Limb (tissue), 2 donors: Measurements from ENCODE around the gene UBIAD1.
A peak's percentile ranks its signal among the peaks of the same experiment; 100 is the strongest.

Experiments
- DNase-seq, 2 donors: peaks; one replicate each; pipeline ENCODE4 v3.0.0-alpha.2; 2016; ENCODE audit errors: extremely low spot score in 2 of 2

The UBIAD1 gene

DNA sequence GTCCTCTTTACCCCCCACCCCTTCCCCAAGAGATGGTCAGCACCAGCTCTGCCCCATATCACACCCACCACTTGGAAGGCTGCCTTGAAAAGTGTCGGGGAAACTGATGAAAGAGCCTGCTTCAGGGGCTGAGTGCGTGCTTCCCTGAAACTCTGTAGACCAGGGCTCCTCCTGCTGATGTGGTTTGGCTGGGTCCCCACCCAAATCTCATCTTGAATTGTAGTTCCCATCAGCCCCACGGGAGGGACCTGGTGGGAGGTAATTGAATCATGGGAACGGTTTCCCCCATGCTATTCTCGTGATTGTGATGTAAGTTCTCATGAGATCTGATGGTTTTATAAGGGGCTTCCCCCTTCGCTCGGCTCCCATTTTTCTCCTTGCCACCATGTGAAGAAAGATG is 36.4 kb downstream of the UBIAD1 start:
- DNase-seq = no peak

DNA sequence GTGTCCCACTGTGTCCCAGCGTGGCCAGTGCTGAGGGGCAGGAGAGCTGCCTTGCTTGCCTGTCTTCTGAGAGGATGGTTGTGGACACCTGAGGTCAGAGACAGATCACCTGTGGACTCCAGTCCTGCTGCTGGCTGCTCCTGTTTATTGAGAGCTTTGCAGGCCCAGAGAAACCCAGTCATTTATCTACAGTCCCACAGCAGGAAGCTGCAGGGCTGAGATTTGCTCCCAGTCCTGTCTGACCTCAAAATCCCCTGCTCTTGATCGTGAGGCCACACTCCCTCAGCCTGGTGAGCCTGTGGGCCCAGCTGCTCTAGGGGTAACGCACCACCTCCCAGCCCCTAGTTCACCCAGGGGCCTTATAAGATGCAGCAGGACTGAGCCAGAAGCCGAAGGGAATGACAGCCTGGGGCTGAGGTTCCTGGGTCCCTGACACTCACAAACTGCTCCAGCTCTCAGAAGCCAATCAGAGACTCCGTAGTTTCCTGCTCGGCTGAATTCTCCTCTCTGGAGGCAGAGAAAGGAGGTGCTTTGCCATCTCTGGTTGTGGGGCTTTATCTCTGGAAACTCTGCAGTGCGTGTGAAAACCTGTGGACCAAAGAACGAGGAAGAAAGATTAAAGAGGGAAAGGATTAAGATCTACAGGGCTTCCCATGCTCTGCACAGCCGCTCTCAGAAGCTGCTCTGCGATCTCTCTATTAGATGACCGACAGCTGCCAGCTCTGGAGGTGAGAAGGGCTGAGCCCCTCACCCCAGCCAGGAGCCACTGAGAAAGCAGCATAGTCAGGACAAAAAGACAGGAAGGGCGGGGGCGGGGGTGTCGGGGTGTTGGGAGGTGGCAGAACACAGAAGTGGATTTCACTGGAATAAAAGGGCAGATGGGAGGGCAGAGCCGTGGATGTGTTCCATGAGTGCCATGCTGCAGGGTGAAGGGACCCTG is 39.1 kb downstream of the UBIAD1 start:
- DNase-seq = no peak

DNA sequence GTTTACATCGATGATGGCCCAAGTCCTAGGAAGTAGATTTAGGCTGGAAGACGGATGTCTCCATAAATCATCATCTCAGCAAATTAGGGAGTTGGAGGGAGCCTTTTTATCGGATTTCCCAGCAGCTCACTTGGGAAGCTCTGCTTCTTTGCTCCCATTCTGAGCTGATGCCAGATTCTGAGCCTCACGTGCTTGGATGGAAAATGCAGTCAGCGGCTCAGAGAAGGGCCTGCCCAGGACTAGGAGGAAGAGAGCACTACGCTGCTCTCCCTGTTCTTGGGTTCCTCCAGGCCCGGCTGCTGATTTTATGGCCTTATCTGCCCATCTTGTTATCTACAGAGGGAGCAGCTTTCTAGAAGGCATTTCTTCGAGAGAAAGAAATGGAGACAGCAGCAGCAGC is 42.0 kb downstream of the UBIAD1 start:
- peak in 1 of 2 donors; percentile 45 for DNase-seq

DNA sequence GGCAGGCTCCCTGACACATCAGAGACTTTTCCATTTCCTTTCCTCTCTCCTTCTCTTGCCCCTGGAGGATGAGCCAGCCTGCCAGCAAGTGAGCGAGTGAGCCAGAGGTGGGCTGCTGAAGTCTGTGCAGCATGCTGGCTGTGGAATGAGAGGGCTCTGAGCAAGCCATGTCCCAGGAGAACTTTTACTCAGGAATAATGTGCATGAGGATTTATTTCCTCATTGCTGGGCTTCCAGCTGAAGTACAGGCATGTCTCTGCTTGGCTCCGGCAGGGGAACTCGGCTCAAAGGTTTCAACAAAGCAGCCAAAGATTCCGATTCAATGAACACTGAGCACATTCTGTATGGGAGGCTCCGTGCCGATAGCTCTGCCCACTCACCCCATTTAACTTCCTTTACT is 43.7 kb downstream of the UBIAD1 start:
- DNase-seq = no peak

DNA sequence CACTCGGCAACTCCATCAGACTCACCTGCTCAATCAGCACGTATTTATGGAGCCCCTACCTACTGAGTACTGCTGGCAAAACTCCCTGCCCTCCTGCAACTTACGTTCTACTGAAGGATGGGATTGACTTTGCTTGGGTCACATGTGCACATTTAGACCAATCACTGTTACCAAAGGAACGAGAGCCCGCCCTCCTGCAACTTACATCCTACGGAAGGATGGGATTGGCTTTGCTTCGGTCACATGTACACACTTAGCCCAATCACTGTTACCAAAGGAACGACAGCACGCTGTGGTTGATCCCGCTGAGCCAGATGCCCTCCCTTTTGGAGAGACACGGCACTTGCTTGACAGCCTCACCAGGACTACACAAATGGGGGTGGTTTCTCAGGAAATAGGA is 46.0 kb downstream of the UBIAD1 start:
- DNase-seq = no peak

DNA sequence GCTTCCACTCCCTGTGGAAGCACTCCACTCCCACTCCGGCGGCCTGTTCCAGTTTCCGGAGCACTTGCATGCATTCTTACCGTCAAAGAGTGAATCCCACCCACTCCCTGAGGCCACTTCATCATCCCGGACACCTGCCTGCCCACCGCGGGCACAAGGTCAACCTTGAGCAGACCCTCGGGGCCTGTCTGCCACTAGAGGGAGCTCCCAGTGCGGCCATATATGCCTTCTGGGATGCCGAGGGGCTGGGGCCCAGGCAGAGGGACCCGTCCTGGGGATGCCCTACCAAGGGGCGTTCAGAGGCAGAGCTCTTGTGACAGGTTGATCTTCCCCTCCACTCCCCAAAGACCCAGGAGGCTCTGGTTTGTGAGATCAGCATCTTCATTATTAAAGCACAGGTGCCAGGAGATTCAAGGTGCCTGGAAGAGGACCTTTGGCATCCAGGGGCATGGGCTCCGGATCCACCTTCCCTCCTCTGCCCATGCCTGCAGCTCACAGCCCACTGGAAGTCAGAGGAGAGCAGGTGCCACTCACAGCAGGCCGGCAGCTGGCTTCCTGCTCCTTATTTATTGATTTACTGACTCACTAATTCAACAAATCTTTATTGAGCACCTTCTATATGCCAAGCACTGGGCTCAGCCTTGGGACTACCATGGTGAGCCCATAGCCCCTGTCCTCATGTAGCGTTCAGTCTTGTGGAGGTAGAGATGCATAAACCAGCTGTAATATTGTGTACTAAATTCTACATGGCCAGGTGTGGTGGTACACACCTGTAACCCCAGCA is 47.3 kb downstream of the UBIAD1 start:
- no peak for DNase-seq

DNA sequence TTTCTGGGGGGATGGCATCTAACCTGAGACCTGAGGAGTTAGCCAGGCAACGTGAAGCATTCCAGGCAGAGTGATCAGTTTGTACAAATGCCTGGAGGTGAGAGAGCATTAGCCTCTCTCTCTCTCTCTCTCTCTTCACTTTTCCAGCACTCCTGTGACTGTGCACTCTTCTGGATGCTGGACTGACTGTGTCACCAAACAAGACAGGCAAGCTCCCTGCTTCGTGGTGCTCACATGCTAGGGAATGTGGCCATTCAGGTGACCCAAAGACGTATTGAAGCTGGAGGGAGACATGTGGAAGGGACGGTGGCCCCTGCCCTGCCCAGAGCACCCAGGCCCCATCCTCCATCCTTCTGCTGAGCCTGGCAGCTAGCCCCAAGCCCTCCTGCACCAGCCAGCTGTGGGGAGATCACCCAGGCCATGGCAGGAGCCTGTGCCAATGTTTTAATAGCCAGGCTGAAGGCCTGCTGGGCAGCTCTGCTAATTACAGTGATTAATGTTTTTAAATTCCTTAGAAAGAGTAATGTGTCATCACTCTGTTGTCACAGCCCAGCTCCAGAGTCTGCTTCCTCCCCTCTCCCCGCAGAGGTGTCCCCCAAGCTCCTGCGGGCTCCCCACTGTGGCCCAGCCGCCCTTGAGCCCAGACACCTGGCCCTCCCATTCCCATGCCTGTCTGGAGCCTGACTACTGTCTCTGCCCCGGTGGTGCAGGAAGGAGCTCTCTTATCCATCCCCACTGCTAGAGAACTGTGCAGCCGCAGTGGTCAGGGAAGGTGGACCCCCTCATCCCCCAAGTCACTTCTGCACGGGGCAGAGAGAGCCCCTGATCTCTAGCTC is 48.9 kb downstream of the UBIAD1 start:
- DNase-seq = no peak

DNA sequence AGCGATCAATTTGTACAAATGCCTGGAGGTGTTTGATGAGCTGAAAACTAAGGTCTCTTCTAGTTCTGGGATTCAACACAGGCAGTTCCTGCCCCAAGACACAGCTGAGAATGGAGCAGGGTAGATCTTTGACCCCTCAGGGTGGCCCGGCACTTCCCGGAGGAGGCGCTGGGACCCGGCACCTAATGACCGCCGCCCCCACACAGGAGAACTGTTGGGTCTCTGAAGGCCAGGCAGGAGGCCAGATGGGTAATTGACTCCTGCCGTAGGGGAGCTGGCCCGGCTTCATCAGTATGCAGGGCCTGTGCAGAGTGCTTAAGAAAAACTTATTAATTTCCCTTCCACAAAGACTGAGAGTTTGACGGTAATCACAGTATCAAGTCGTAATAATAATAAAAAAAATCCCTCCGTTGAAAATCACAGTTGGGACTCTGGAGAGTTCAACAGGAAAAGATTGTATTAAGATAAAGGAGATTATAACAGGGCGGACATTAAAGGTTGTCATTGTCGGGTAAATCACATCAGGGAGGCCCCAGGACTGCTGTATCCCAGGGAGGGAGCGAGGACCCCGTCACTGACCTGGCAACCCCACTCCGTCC is 51.7 kb downstream of the UBIAD1 start:
- no peak for DNase-seq

DNA sequence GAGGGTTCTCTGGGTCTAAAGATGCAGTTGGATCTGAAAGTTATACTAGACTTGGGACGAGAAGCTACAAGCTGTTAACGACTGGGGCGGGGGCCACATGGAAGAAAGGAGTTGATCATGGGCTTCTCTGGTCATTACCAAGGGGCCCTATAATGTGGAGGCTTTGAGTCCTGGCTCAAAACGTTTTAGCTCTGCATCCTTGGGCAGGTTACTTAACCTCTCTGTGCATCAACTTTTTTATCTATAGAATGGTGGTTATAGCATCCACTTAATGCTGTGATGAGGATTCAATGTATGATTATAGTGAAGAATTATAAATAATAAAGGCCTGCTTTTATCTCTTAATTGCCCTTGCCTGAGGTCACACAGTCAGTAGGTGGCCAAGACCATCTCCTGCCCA is 53.1 kb downstream of the UBIAD1 start:
- DNase-seq = no peak

DNA sequence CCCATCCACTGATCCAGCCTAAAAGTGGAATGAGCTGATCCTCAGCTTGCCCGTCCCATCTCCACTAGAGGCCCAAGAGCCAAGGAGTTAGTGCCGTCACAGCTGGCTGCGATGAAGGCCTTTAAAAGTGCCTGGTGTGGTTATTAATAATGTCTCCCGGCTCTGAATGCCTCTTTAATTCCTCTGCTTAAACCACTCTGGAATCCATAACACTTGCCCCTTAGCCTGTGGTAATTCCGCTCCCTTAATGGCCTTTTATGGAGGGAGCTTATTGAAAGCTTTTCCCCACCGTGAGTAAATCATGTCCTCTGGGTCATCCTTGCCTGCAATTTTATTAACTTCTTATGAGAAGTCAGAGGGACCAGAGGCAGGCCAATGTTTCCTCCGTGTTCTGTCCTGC is 55.4 kb downstream of the UBIAD1 start:
- no peak for DNase-seq

DNA sequence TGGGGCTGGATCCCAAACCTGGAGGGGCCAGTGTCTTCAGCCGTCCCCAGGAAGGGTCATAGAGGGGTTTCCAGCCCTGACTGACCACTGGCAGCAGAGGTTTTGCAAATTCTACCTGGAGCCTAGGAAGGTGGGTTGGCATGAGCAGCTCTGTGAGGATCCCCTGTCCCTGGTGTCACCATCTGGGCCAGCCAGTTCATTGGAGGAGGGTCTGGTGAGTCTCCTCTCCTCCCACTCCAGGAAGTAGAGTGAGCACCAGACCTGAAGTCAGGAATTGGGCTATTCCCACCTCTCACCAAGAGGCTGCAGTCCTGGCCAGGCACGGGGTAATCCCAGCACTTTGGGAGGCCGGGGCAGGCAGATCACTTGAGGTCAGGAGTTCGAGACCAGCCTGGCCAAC is 57.4 kb downstream of the UBIAD1 start:
- no peak for DNase-seq

DNA sequence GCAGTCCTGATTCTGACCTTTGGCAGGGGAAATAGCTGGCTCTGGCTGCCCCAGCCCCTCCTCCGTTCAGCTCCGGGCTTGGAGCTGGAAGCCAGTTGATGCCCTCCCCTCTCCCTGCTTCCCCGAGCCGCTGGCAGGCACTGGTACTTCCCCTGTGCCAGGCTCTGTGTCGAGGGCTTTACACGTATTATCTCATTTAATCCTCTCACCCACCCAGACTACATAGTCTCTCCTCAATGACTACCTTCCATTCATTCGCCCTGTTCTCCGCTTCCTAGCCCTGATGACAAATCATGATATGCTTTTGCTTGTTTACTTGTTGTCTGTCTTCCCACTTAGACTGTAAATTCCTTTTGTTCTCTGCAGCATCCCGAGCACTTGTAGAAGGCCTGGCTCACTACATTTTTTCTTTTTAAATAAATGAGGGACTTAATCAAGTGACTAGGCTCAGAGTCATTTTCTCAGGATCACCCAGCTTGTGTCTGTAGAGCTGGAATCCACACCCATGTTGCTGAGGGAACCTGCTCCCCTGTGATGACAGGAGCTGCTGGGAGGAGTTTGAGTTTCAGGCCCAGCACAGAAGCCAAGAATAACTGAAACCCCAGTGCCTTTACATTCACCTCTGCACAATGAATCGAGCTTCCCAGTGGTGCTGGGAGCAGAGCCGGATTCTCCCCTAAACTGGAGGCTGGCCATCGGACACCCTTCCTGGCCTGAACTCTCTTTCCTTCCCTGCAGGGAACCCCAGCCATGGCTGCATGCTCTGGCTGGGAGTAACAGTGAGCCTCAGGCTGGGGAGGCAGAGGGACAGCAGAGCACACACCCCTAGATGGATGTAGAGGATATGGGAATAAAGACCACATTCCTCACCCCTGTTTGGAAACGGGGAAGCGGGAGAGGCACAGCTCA is 58.3 kb downstream of the UBIAD1 start:
- DNase-seq = no peak

DNA sequence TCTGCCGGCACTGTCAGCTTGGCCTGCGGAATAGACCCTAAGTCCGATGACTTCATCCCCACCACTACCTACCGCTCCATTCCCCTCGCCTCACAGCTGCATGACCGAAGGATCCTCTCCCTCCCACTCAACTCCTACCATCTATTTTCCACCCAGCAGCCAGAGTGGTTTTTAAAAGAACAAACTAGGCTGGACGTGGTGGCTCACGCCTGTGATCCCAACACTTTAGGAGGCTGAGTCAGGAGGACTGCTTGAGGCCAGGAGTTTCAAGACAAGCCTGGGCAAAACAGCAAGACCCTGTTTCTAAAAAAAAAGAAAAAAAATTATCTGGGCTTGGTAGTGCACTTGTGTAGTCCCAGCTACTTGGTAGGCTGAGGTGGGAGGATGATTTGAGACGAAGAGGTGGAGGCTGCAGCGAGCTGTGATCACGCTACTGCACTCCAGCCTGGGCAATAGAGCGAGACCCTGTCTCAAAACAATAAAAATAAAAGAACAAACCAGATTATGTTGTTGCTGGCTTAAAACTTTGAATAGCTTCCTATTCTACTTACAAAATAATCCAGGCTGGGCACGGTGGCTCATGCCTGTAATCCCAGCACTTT is 59.0 kb downstream of the UBIAD1 start:
- no peak for DNase-seq

DNA sequence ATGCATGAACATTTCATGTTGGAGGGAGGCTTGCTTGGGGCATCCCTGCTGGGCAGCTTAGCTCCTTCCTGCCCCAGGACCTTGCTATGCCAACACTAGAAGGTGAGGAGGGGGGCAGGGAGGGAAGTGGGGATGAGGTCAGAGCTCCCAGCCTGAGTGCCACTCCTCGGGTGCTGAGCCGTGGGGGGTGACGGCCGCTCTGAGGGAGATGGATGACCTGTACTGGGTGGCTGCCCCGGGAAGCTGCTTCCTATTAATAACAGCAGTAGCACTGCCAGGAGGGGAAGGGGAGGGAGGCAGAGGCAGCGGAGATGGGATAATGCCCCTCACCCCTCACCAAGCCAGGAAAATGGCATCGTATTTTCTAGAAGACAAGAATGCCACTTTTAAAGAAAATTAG is 60.6 kb downstream of the UBIAD1 start:
- no peak for DNase-seq

DNA sequence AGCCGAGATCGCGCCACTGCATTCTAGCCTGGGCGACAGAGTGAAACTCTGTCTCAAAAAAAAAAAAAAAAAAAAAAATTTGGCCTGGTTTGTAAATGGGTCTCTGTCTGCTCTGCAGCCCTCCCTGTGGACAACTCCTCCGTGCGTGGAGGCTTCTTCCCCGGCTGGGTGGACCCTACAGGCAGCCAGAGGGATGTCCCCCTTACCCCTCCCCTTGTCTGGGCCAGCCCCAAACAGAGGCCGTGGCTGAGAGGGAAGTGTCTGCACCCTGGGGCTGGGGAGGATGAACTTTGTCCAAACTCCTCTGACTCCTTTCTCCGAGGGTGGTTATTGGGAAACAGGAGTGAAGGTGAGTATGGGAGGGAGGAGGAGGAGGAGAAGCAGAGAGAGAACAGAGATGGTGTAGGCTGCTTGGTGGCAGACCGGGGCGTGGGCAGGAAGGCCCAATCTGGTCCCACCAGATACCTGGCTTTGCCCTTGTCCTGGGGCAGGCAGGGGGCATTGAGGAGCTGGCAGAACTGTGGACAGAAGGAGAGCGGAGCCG is 61.3 kb downstream of the UBIAD1 start:
- DNase-seq = no peak

DNA sequence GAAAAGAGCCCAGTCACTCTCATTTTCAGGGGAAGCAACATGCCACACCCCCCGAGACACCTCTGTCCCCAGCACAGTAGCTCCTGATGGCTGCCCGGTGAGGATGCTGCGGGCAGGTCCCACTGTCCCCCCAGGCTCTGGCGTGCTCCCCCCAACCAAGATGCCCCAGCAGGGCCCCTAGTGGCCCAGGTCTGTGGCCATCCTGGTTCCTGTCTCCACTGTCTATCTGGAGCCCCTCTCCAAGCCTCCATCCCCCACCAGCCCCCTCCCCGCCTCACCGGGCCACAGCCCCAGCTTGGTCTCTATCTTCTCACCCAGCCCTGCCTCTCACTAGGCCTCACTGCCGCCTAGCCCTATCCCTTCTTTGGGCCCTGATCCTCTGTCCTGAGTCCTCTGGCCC is 61.8 kb downstream of the UBIAD1 start:
- DNase-seq = no peak

DNA sequence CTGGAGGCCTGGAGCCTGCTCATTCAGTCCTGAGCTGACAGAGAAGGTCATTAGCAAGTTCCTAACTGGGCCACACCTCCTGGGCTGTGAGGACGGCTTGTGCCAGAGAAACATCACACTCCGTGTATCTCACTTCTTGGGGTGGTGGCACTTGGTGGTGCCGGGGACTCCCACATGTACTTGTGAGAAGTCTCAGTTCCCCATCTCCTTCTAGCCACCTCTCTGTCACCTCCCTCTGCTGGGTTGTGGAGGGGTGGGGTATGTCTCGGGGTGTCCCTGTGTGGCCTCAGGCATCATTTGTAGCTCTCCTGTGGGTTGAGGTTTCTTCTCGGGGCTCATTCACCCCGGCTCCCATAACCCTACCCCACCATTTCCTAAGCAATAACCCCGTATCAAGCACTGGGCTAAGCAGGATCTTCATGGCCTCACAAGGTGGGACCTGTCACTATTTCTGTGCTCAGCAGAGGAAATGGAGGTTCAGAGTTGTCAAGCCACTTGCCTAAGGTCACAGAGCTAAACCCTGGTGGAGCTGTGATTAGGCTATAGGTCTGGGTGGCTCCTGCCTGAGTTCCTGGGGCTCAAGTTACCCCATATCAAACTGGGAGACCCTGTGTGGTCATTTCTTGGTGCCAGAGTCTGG is 62.5 kb downstream of the UBIAD1 start:
- DNase-seq = no peak

DNA sequence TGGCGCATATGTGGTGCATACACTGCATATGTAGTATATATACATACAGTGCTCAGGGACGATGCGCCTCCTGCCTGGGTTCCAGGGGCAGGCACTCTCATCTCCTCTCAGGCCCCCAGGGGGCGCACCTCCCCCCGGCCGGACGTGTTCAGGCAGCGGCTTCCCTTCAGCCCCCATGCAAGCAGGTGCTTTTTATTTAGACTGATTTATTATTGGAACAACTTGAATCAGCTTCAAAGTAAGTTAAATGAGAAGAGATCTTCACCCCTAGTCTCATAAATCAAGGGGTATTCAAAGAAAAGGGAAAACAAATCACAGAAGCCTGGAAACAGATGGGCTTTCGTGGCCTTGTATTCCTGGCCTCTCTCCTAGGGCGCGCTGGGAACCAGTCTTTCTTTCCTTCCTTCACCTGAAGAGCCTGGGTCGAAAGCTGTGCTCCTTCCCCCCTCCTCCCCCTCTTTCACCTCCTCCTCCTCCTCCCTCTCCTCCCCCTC is 64.6 kb downstream of the UBIAD1 start:
- peak; percentile 43 to 83 for DNase-seq
